Body of pancreas (tissue), 4 donors: ENCODE results near the gene THSD4. TPM values are rescaled to one million over a fixed set of nuclear protein-coding genes. Genes with fewer than 3 reads are reported as not detected.

Source experiments
- ATAC-seq: fragments of 150-250 bp; one replicate; pipeline ENCODE4 v1.9.1; 2016
- DNase-seq, 4 donors: peaks; one replicate each; pipeline ENCODE4 v3.0.0-alpha.2; 2019
- H3K27ac ChIP-seq, 4 donors: fragments of 200-600 bp; sonication (generic); 1 replicate in 3 of 4; 2 replicates in 1 of 4; pipeline versions ENCODE4 v1.5.1 to v1.6.1; 2016 to 2019; ENCODE audit warnings: mild to moderate bottlenecking in 1 of 4, mixed read lengths in 1 of 4, moderate library complexity in 1 of 4
- H3K27me3 ChIP-seq, 2 donors: fragments of 200-600 bp; sonication (generic); one replicate each; pipeline ENCODE4 v1.6.0; 2016; ENCODE audit warnings: mild to moderate bottlenecking in 1 of 2
- H3K36me3 ChIP-seq, 2 donors: fragments of 200-600 bp; sonication (generic); replicated peaks in 1 of 2; 2 replicates each; pipeline ENCODE4 v1.5.1; 2016; ENCODE audit warnings: low read depth in 2 of 2; ENCODE audit not compliant: insufficient read depth in 1 of 2
- H3K4me1 ChIP-seq: fragments of 200-600 bp; sonication (generic); one replicate; pipeline ENCODE4 v1.6.0; 2016
- H3K4me3 ChIP-seq, 2 donors: fragments of 200-600 bp; sonication (generic); 1 replicate in 1 of 2; 2 replicates in 1 of 2; pipeline ENCODE4 v1.5.1; 2016 to 2019
- H3K9me3 ChIP-seq, 3 donors: fragments of 200-600 bp; sonication (generic); 1 replicate in 2 of 3; 2 replicates in 1 of 3; pipeline ENCODE4 v1.5.1; 2016
- CTCF ChIP-seq, 7 experiments: fragments of 450-650 bp in 4 of 7; fragments of 200-600 bp in 3 of 7; sonication (generic) in 3 of 7; IDR thresholded peaks; one replicate each; pipeline ENCODE4 v1.5.1; 2016 to 2019; ENCODE audit warnings: antibody characterized with exemption in 7 of 7
- POLR2A ChIP-seq, 3 donors: fragments of 450-650 bp; IDR thresholded peaks; one replicate each; pipeline ENCODE4 v1.6.1; 2016; ENCODE audit warnings: antibody characterized with exemption in 3 of 3, mild to moderate bottlenecking in 2 of 3
- WGBS, 2 donors: methylation state at CpG; one replicate each; pipeline ENCODE4 v1.1.5; 2017; 5-methylcytosine and 5-hydroxymethylcytosine counted together
- intact Hi-C: fragments of 100-400 bp; cut with DNase I; formaldehyde crosslinking; loops from one replicate; pipeline ENCODE4 v1.15.1; 2023
- total RNA-seq, 2 donors: library from RNA; depleted of rRNA; stranded (reverse); fragments of >200 nt; gene quantifications; one replicate each; pipeline ENCODE4 v1.1.0, GENCODE V29; 2016

THSD4 gene
- total RNA-seq, 2 donors from 2014 or later = 12.9 to 16.1 TPM

- DNase-seq (peak in 2 of 4 donors; percentile 30 to 39), ATAC-seq (peak; percentile 82)
- no peaks in the 10 kb centered on the region for H3K36me3 ChIP-seq
- TF ChIP-seq CTCF (IDR thresholded peaks at IDR 0.05) (no peak), POLR2A (IDR thresholded peaks at IDR 0.05) (no peak)
- H3K27ac ChIP-seq = no peak overlapping the region
- H3K4me3 ChIP-seq = no peak overlapping the region
- H3K4me1 ChIP-seq = peaks cover 5% of the 10 kb centered on the region
- H3K9me3 ChIP-seq = no peaks in the 10 kb centered on the region
- intact Hi-C loops = no loop called here
- H3K27me3 ChIP-seq = no peaks in the 10 kb centered on the region
- 36% methylated on average over 2 of the region's 2 CpGs for WGBS, 2 donors
Observed at GRCh38 chr15:71792521-71792920, 677.2 kb downstream of the THSD4 start.

- no peak overlapping the region for H3K4me3 ChIP-seq
- no peak for DNase-seq
- no peaks in the 10 kb centered on the region for H3K4me1 ChIP-seq
- H3K9me3 ChIP-seq = no peaks in the 10 kb centered on the region
- peaks cover 0 to 5% of the 10 kb centered on the region in 2 donors for H3K27me3 ChIP-seq
- H3K36me3 ChIP-seq = no peaks in the 10 kb centered on the region
- TF ChIP-seq POLR2A (IDR thresholded peaks at IDR 0.05) (no peak), CTCF (IDR thresholded peaks at IDR 0.05) (no peak)
- 54 to 56% methylated on average over 6 of the region's 6 CpGs for WGBS, 2 donors
- H3K27ac ChIP-seq = no peak overlapping the region
- intact Hi-C loops = no loop called here
- no peak for ATAC-seq
Observed at GRCh38 chr15:71798641-71799040, 683.4 kb downstream of the THSD4 start.

GRCh38 chr15:71800190-71800589, 684.9 kb downstream of the THSD4 start:
- Histone ChIP-seq H3K4me1 (peaks cover 9% of the 10 kb centered on the region), H3K27me3 (peaks cover 0 to 5% of the 10 kb centered on the region in 2 donors), H3K9me3 (no peaks in the 10 kb centered on the region), H3K36me3 (no peaks in the 10 kb centered on the region), H3K27ac (no peak overlapping the region), H3K4me3 (no peak overlapping the region)
- intact Hi-C loops = loop anchor here (5.0 to 10.0 kb wide), 3 partner anchors 58 to 355 kb away; no protein-coding TSS in a partner anchor
- no peak for ATAC-seq
- TF ChIP-seq CTCF (IDR thresholded peaks at IDR 0.05) = no peak
- no peak for TF ChIP-seq POLR2A (IDR thresholded peaks at IDR 0.05)
- DNase-seq = no peak
- WGBS, 2 donors = 75 to 80% methylated on average over 3 of the region's 3 CpGs

- TF ChIP-seq POLR2A (IDR thresholded peaks at IDR 0.05) (no peak), CTCF (IDR thresholded peaks at IDR 0.05) (peak; percentile 73 to 96 (median 91))
- no peak overlapping the region for H3K27ac ChIP-seq
- 50 to 51% methylated on average over 17 of the region's 17 CpGs for WGBS, 2 donors
- H3K4me3 ChIP-seq = no peak overlapping the region
- no peaks in the 10 kb centered on the region for H3K9me3 ChIP-seq
- peaks cover 0 to 5% of the 10 kb centered on the region in 2 donors for H3K27me3 ChIP-seq
- H3K36me3 ChIP-seq = no peaks in the 10 kb centered on the region
- DNase-seq (peak; percentile 55 to 67 (median 56)), ATAC-seq (peak; percentile 80)
- peaks cover 9% of the 10 kb centered on the region for H3K4me1 ChIP-seq
- intact Hi-C loops = loop anchor here (5.0 to 10.0 kb wide), 3 partner anchors 59 to 354 kb away; no protein-coding TSS in a partner anchor
Observed at GRCh38 chr15:71800835-71801745, 685.8 kb downstream of the THSD4 start.
